Dendritic cell treated with granulocyte-macrophage colony-stimulating factor and Interleukin-4, amounts not matched to agents 40 ng/mL and 50 ng/mL, for 4 days (primary cell): ENCODE data around the gene RNF220.
"Not testable (repeated sequence)": the region's sequence is repeated elsewhere in the genome, so short reads cannot be mapped to it uniquely, and the experiment has no call there.

ENCODE experiments used
- H3K27ac Mint-ChIP-seq: one replicate; pipeline ENCODE4 v1.8.0; 2022; ENCODE audit warnings: mild to moderate bottlenecking, mixed read lengths
- H3K27me3 Mint-ChIP-seq: one replicate; pipeline ENCODE4 v1.8.0; 2022; ENCODE audit warnings: mild to moderate bottlenecking, mixed read lengths
- H3K36me3 Mint-ChIP-seq: one replicate; pipeline ENCODE4 v1.8.0; 2022; ENCODE audit warnings: low read depth, mixed read lengths
- H3K4me1 Mint-ChIP-seq: one replicate; pipeline ENCODE4 v1.8.0; 2022; ENCODE audit warnings: low read depth, mixed read lengths
- H3K4me3 Mint-ChIP-seq: one replicate; pipeline ENCODE4 v1.8.0; 2022; ENCODE audit warnings: mild to moderate bottlenecking, moderate library complexity, mixed read lengths
- H3K9me3 Mint-ChIP-seq: one replicate; pipeline ENCODE4 v1.8.0; 2022; ENCODE audit warnings: mixed read lengths
- intact Hi-C: fragments of 100-400 bp; cut with micrococcal nuclease; formaldehyde crosslinking; loops from one replicate; pipeline ENCODE4 v1.15.0; 2022

Gene RNF220

GRCh38 chr1:44559913-44560312 is 154.9 kb downstream of the RNF220 start:
- peaks cover 19% of the 10 kb centered on the region for H3K4me1 Mint-ChIP-seq
- no peak overlapping the region for H3K27ac Mint-ChIP-seq
- H3K27me3 Mint-ChIP-seq, result no peaks in the 10 kb centered on the region
- intact Hi-C loops, result no loop called here
- H3K4me3 Mint-ChIP-seq, result no peak overlapping the region
- no peaks in the 10 kb centered on the region for H3K36me3 Mint-ChIP-seq
- H3K9me3 Mint-ChIP-seq, result no peaks in the 10 kb centered on the region

- H3K9me3 Mint-ChIP-seq, H3K27ac Mint-ChIP-seq, intact Hi-C loops, H3K27me3 Mint-ChIP-seq, H3K36me3 Mint-ChIP-seq, H3K4me3 Mint-ChIP-seq: not testable (repeated sequence)
- peaks cover 17% of the 10 kb centered on the region for H3K4me1 Mint-ChIP-seq
Observed at GRCh38 chr1:44560696-44561095, 155.6 kb downstream of the RNF220 start.

GRCh38 chr1:44565259-44565750 is 160.2 kb downstream of the RNF220 start:
- intact Hi-C loops, result no loop called here
- Mint-ChIP-seq H3K36me3 (no peaks in the 10 kb centered on the region), H3K27me3 (peaks cover 2% of the 10 kb centered on the region), H3K4me3 (no peak overlapping the region), H3K4me1 (no peaks in the 10 kb centered on the region), H3K27ac (no peak overlapping the region), H3K9me3 (no peaks in the 10 kb centered on the region)

GRCh38 chr1:44565833-44566232 is 160.8 kb downstream of the RNF220 start:
- Mint-ChIP-seq H3K9me3 (no peaks in the 10 kb centered on the region), H3K27ac (no peak overlapping the region), H3K4me3 (no peak overlapping the region), H3K27me3 (peaks cover 2% of the 10 kb centered on the region), H3K4me1 (no peaks in the 10 kb centered on the region), H3K36me3 (no peaks in the 10 kb centered on the region)
- intact Hi-C loops, result no loop called here

- Mint-ChIP-seq H3K9me3 (no peaks in the 10 kb centered on the region), H3K27me3 (peaks cover 2% of the 10 kb centered on the region), H3K27ac (no peak overlapping the region), H3K4me3 (no peak overlapping the region), H3K36me3 (no peaks in the 10 kb centered on the region), H3K4me1 (no peaks in the 10 kb centered on the region)
- intact Hi-C loops, result no loop called here
Observed at GRCh38 chr1:44566281-44567046, 161.4 kb downstream of the RNF220 start.

GRCh38 chr1:44568128-44568900 is 163.3 kb downstream of the RNF220 start:
- no peaks in the 10 kb centered on the region for H3K4me1 Mint-ChIP-seq
- no peak overlapping the region for H3K4me3 Mint-ChIP-seq
- H3K36me3 Mint-ChIP-seq, result no peaks in the 10 kb centered on the region
- intact Hi-C loops, result no loop called here
- H3K27ac Mint-ChIP-seq, result no peak overlapping the region
- peaks cover 2% of the 10 kb centered on the region for H3K27me3 Mint-ChIP-seq
- no peaks in the 10 kb centered on the region for H3K9me3 Mint-ChIP-seq

- Mint-ChIP-seq H3K9me3 (no peaks in the 10 kb centered on the region), H3K27ac (no peak overlapping the region), H3K4me3 (no peak overlapping the region), H3K36me3 (no peaks in the 10 kb centered on the region), H3K27me3 (peaks cover 2% of the 10 kb centered on the region), H3K4me1 (no peaks in the 10 kb centered on the region)
- intact Hi-C loops, result no loop called here
Observed at GRCh38 chr1:44569491-44569890, 164.4 kb downstream of the RNF220 start.

GRCh38 chr1:44571712-44572571 is 166.9 kb downstream of the RNF220 start:
- intact Hi-C loops, result no loop called here
- Mint-ChIP-seq H3K36me3 (no peaks in the 10 kb centered on the region), H3K4me1 (no peaks in the 10 kb centered on the region), H3K4me3 (no peak overlapping the region), H3K27me3 (peaks cover 2% of the 10 kb centered on the region), H3K9me3 (no peaks in the 10 kb centered on the region), H3K27ac (no peak overlapping the region)

- H3K4me1 Mint-ChIP-seq, result no peaks in the 10 kb centered on the region
- no peaks in the 10 kb centered on the region for H3K9me3 Mint-ChIP-seq
- no peak overlapping the region for H3K4me3 Mint-ChIP-seq
- intact Hi-C loops, result no loop called here
- peaks cover 2% of the 10 kb centered on the region for H3K27me3 Mint-ChIP-seq
- no peak overlapping the region for H3K27ac Mint-ChIP-seq
- H3K36me3 Mint-ChIP-seq, result no peaks in the 10 kb centered on the region
Observed at GRCh38 chr1:44572572-44572879, 167.5 kb downstream of the RNF220 start.

GRCh38 chr1:44575396-44575795 is 170.3 kb downstream of the RNF220 start:
- Mint-ChIP-seq H3K4me3 (no peak overlapping the region), H3K4me1 (no peaks in the 10 kb centered on the region), H3K9me3 (no peaks in the 10 kb centered on the region), H3K27me3 (no peaks in the 10 kb centered on the region), H3K36me3 (no peaks in the 10 kb centered on the region), H3K27ac (no peak overlapping the region)
- intact Hi-C loops, result no loop called here

GRCh38 chr1:44576456-44577150 is 171.5 kb downstream of the RNF220 start:
- no peak overlapping the region for H3K4me3 Mint-ChIP-seq
- H3K9me3 Mint-ChIP-seq, result no peaks in the 10 kb centered on the region
- no peaks in the 10 kb centered on the region for H3K36me3 Mint-ChIP-seq
- no peaks in the 10 kb centered on the region for H3K4me1 Mint-ChIP-seq
- no peaks in the 10 kb centered on the region for H3K27me3 Mint-ChIP-seq
- no peak overlapping the region for H3K27ac Mint-ChIP-seq
- intact Hi-C loops, result no loop called here

- Mint-ChIP-seq H3K27me3 (no peaks in the 10 kb centered on the region), H3K4me1 (no peaks in the 10 kb centered on the region), H3K27ac (no peak overlapping the region), H3K4me3 (no peak overlapping the region), H3K36me3 (no peaks in the 10 kb centered on the region), H3K9me3 (no peaks in the 10 kb centered on the region)
- intact Hi-C loops, result no loop called here
Observed at GRCh38 chr1:44581205-44581604, 176.2 kb downstream of the RNF220 start.

- Mint-ChIP-seq H3K36me3 (no peaks in the 10 kb centered on the region), H3K4me1 (no peaks in the 10 kb centered on the region), H3K4me3 (no peak overlapping the region), H3K27ac (no peak overlapping the region), H3K9me3 (no peaks in the 10 kb centered on the region), H3K27me3 (no peaks in the 10 kb centered on the region)
- intact Hi-C loops, result no loop called here
Observed at GRCh38 chr1:44584167-44584566, 179.1 kb downstream of the RNF220 start.
